ENCODE measurements around the gene CAMK2N1. TPM values are rescaled to one million over a fixed set of nuclear protein-coding genes. Genes with fewer than 3 reads are reported as not detected.

The CAMK2N1 gene
- total RNA-seq (80.6 TPM), polyA plus RNA-seq (ENCODE audit: insufficient read depth, low read depth, low replicate concordance) (120 TPM)
- long read RNA-seq, donor 1, transcript CAMK2N1-201 (2 exons, 2,336 nt), result major isoform, 51 of 52 reads
- long read RNA-seq, donor 1, partial matches to known transcripts, result 0 of 52 reads
- long read RNA-seq, donor 1, other reads (novel, unspliced or antisense), result 0 of 52 reads
- long read RNA-seq, donor 2, transcript CAMK2N1-201 (2 exons, 2,336 nt), result major isoform, 44 of 73 reads
- long read RNA-seq, donor 2, partial matches to known transcripts, result 29 of 73 reads
- long read RNA-seq, donor 2, other reads (novel, unspliced or antisense), result 0 of 73 reads
- long read RNA-seq, donor 3, transcript CAMK2N1-201 (2 exons, 2,336 nt), result major isoform, 70 of 121 reads
- long read RNA-seq, donor 3, partial matches to known transcripts, result 48 of 121 reads
- long read RNA-seq, donor 3, other reads (novel, unspliced or antisense), result 0 of 121 reads
- long read RNA-seq, donor 4, transcript CAMK2N1-201 (2 exons, 2,336 nt), result major isoform, 44 of 56 reads
- long read RNA-seq, donor 4, partial matches to known transcripts, result 9 of 56 reads
- long read RNA-seq, donor 4, other reads (novel, unspliced or antisense), result 0 of 56 reads
- long read RNA-seq, donor 5, partial matches to known transcripts, result 0 of 3 reads
- long read RNA-seq, donor 5, other reads (novel, unspliced or antisense), result 0 of 3 reads
- long read RNA-seq, donor 6, transcript CAMK2N1-201 (2 exons, 2,336 nt), result major isoform, 13 of 17 reads
- long read RNA-seq, donor 6, partial matches to known transcripts, result 0 of 17 reads
- long read RNA-seq, donor 6, other reads (novel, unspliced or antisense), result 0 of 17 reads
- long read RNA-seq, donor 7, transcript CAMK2N1-201 (2 exons, 2,336 nt), result major isoform, 56 of 70 reads
- long read RNA-seq, donor 7, partial matches to known transcripts, result 0 of 70 reads
- long read RNA-seq, donor 7, other reads (novel, unspliced or antisense), result 13 of 70 reads
- long read RNA-seq, donor 8, transcript CAMK2N1-201 (2 exons, 2,336 nt), result major isoform, 41 of 42 reads
- long read RNA-seq, donor 8, partial matches to known transcripts, result 0 of 42 reads
- long read RNA-seq, donor 8, other reads (novel, unspliced or antisense), result 0 of 42 reads
- long read RNA-seq, donor 9, transcript CAMK2N1-201 (2 exons, 2,336 nt), result major isoform, 22 of 41 reads
- long read RNA-seq, donor 9, partial matches to known transcripts, result 19 of 41 reads
- long read RNA-seq, donor 9, other reads (novel, unspliced or antisense), result 0 of 41 reads
- long read RNA-seq, donor 10, transcript CAMK2N1-201 (2 exons, 2,336 nt), result major isoform, 66 of 66 reads
- long read RNA-seq, donor 10, partial matches to known transcripts, result 0 of 66 reads
- long read RNA-seq, donor 10, other reads (novel, unspliced or antisense), result 0 of 66 reads

DNA sequence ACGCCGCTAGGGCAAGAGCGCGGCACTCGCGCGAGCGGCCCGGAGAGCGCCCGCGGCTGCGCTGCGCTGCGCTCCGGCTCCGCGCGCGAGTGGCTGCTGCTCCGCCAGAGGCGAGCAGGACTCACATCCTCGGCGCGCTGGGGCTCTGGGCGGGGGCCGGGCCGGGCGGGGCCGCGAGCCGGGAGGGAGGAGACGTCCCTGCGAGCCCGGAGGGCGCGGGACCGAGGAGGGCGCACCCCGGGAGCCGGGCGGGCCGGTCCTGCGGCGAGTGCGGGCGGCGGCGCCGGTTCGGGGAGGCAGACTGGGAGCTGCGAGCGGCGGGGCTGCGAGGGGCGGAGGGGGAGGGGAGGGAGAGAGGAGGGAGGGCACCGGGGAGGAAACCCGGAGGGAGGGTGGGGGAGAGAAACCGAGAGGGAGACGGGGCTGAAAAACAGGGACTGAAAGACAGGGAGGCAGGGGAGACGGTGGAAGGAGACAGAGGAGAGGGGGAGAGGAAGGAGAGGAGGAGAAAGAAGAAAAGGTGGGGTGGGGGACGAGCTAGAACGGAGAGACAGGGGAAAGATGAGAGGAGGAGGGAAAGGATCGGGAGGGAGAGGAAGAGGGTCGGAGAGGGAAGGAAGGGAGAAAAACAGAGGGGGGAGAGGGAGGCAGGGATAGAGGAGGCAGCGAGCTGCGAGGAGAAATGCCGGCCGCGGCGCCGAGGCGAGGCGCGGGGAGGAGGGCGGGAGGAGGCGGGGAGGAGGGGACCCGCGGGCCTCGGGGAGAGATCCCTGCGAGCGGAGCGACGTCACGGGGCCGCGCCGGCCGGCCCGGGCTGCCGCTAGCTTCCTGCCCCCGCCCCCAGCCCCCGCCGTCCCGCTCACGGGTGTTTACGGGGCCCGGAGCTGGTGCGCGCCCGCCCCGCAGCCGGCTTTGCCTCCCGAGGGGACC lies at the start of gene CAMK2N1:
CAMK2N1 (minus strand) TSS at position 684 of the 930 bp plus-strand sequence. CDS start 831 bp downstream, outside the sequence.
- peak; percentile 85 to 93 (median 86) for DNase-seq
- no peak for FAIRE-seq
- H3K27me3 ChIP-seq (ENCODE audit: control insufficient read depth, insufficient read depth, low read length), result no peaks in the 10 kb centered on the region

GRCh38 chr1:20534659-20535417 lies 48.8 kb upstream of the CAMK2N1 start:
- no peaks in the 10 kb centered on the region for H3K27me3 ChIP-seq (ENCODE audit: control insufficient read depth, insufficient read depth, low read length)
- H3K9ac ChIP-seq (ENCODE audit: low read length in 3 of 3), result no peak overlapping the region
- intact Hi-C loops (cut with DNase I), result no loop called here
- no peaks in the 10 kb centered on the region for H3K36me3 ChIP-seq (ENCODE audit: control insufficient read depth in 2 of 3, insufficient read depth in 3 of 3, low read length in 3 of 3)
- DNase-seq (no peak), FAIRE-seq (no peak)
- H3K9me3 ChIP-seq (ENCODE audit: control insufficient read depth in 2 of 3, insufficient read depth in 1 of 3, low read length in 3 of 3), result no peaks in the 10 kb centered on the region
- H3K4me1 ChIP-seq (ENCODE audit: control insufficient read depth in 2 of 3, insufficient read depth in 2 of 3, low read depth in 1 of 3, low read length in 3 of 3), result peaks cover 0 to 4% (median 0%) of the 10 kb centered on the region in 3 donors
- TF ChIP-seq, protein P1, sequence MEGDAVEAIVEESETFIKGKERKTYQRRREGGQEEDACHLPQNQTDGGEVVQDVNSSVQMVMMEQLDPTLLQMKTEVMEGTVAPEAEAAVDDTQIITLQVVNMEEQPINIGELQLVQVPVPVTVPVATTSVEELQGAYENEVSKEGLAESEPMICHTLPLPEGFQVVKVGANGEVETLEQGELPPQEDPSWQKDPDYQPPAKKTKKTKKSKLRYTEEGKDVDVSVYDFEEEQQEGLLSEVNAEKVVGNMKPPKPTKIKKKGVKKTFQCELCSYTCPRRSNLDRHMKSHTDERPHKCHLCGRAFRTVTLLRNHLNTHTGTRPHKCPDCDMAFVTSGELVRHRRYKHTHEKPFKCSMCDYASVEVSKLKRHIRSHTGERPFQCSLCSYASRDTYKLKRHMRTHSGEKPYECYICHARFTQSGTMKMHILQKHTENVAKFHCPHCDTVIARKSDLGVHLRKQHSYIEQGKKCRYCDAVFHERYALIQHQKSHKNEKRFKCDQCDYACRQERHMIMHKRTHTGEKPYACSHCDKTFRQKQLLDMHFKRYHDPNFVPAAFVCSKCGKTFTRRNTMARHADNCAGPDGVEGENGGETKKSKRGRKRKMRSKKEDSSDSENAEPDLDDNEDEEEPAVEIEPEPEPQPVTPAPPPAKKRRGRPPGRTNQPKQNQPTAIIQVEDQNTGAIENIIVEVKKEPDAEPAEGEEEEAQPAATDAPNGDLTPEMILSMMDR (IDR thresholded peaks at IDR 0.05; ENCODE audit: borderline replicate concordance, extremely low read depth, insufficient read depth), result no peak
- no peak overlapping the region for H3K27ac ChIP-seq (ENCODE audit: low read depth in 2 of 2, low read length in 2 of 2)
- H3K4me3 ChIP-seq (ENCODE audit: low read length in 3 of 3), result no peak overlapping the region

More for the DNA sequence above, at the start of gene CAMK2N1:
- H3K4me3 ChIP-seq (ENCODE audit: low read length in 3 of 3), result peak within 1 kb of the TSS; percentile 85 to 89 (median 88)
- TF ChIP-seq, protein P1 (IDR thresholded peaks at IDR 0.05; ENCODE audit: borderline replicate concordance, extremely low read depth, insufficient read depth), result no peak
- H3K27ac ChIP-seq (ENCODE audit: low read depth in 2 of 2, low read length in 2 of 2), result peak within 1 kb of the TSS; percentile 97 to 98
- peaks cover 3 to 22% (median 11%) of the 10 kb centered on the region in 3 donors for H3K4me1 ChIP-seq (ENCODE audit: control insufficient read depth in 2 of 3, insufficient read depth in 2 of 3, low read depth in 1 of 3, low read length in 3 of 3)
- intact Hi-C loops (cut with DNase I), result no loop called here
- no peaks in the 10 kb centered on the region for H3K9me3 ChIP-seq (ENCODE audit: control insufficient read depth in 2 of 3, insufficient read depth in 1 of 3, low read length in 3 of 3)
- no peaks in the 10 kb centered on the region for H3K36me3 ChIP-seq (ENCODE audit: control insufficient read depth in 2 of 3, insufficient read depth in 3 of 3, low read length in 3 of 3)
- peak within 1 kb of the TSS; percentile 77 to 95 (median 85) for H3K9ac ChIP-seq (ENCODE audit: low read length in 3 of 3)

All from kidney (tissue), 22 donors.